IMR-90 (cell line): ENCODE data around the gene WDR27. TPM values are rescaled to one million over a fixed set of nuclear protein-coding genes. Genes with fewer than 3 reads are reported as not detected.

Experiments
- ATAC-seq: fragments of 200-7000 bp; cut with Tn5 transposase; 2 replicates; pipeline ENCODE4 v1.9.1; 2020; ENCODE audit warnings: low read depth, mild to moderate bottlenecking, moderate library complexity
- BruUV-seq: library from RNA; stranded (reverse); fragments of 400-500 nt; replicated peaks from 2 replicates; lab custom pipeline; 2021; lab: Mats Ljungman, UMichigan
- CTCF ChIA-PET: fragments of 300-600 bp; formaldehyde crosslinking; extraction: SDS; loops from one replicate; lab custom pipeline; 2021; ENCODE audit warnings: antibody characterized with exemption; lab: Yijun Ruan, JAX
- POLR2A ChIA-PET: fragments of 300-600 bp; sonication (Branson Sonifier 250); formaldehyde crosslinking; loops from one replicate; lab custom pipeline; 2022; ENCODE audit warnings: antibody characterized with exemption; ENCODE audit not compliant: unreplicated experiment; lab: Charles Lee
- DNase-seq: peaks from one replicate; pipeline ENCODE4 v3.0.0; 2013
- H2AFZ ChIP-seq: replicated peaks from 2 replicates; pipeline ENCODE3; 2013; ENCODE audit warnings: low read length, mild to moderate bottlenecking; ENCODE audit not compliant: poor library complexity
- H2AK5ac ChIP-seq: 2 replicates; pipeline ENCODE4 v1.6.1; 2013; ENCODE audit warnings: low read depth, low read length, inconsistent platforms
- H2AK9ac ChIP-seq: replicated peaks from 2 replicates; pipeline ENCODE3; 2013; ENCODE audit warnings: mild to moderate bottlenecking, low read depth, low read length, moderate library complexity; ENCODE audit not compliant: poor library complexity
- H2BK120ac ChIP-seq: 2 replicates; pipeline ENCODE4 v1.6.1; 2013; ENCODE audit warnings: low read depth, low read length, inconsistent platforms
- H2BK15ac ChIP-seq: 3 replicates; pipeline ENCODE4 v1.6.1; 2013; ENCODE audit warnings: low read depth, low read length, inconsistent platforms
- H2BK20ac ChIP-seq: 2 replicates; pipeline ENCODE4 v1.6.1; 2013; ENCODE audit warnings: low read depth, mild to moderate bottlenecking, inconsistent platforms, low read length, moderate library complexity
- H2BK5ac ChIP-seq: 2 replicates; pipeline ENCODE4 v1.6.1; 2013; ENCODE audit warnings: mild to moderate bottlenecking, low read depth, low read length, inconsistent platforms; ENCODE audit not compliant: poor library complexity, severe bottlenecking
- H3K14ac ChIP-seq: replicated peaks from 2 replicates; pipeline ENCODE4 v1.6.1; 2013; ENCODE audit warnings: low read depth, low read length, inconsistent platforms
- H3K18ac ChIP-seq: 2 replicates; pipeline ENCODE4 v1.6.1; 2013; ENCODE audit warnings: low read depth, low read length, control low read depth
- H3K23ac ChIP-seq: 2 replicates; pipeline ENCODE4 v1.6.1; 2013; ENCODE audit warnings: low read depth, low read length, inconsistent platforms
- H3K27ac ChIP-seq: 2 replicates; pipeline ENCODE4 v1.5.1; 2013; ENCODE audit warnings: mild to moderate bottlenecking, control low read depth, low read length; ENCODE audit not compliant: insufficient read depth
- H3K27me3 ChIP-seq: 2 replicates; pipeline ENCODE4 v1.6.1; 2013; ENCODE audit warnings: low read length; ENCODE audit not compliant: control insufficient read depth, insufficient read depth
- H3K36me3 ChIP-seq: 2 replicates; pipeline ENCODE4 v1.6.1; 2013; ENCODE audit warnings: low read length, mixed read lengths; ENCODE audit not compliant: control insufficient read depth, insufficient read depth
- H3K4ac ChIP-seq: 2 replicates; pipeline ENCODE4 v1.6.1; 2013; ENCODE audit warnings: low read depth, low read length, inconsistent platforms
- H3K4me1 ChIP-seq: 2 replicates; pipeline ENCODE4 v1.6.1; 2013; ENCODE audit warnings: low read length, mixed read lengths; ENCODE audit not compliant: control insufficient read depth, insufficient read depth
- H3K4me2 ChIP-seq: 2 replicates; pipeline ENCODE4 v1.6.1; 2013; ENCODE audit warnings: low read depth, mild to moderate bottlenecking, control low read depth, low read length, moderate library complexity
- H3K4me3 ChIP-seq: 2 replicates; pipeline ENCODE4 v1.5.1; 2013; ENCODE audit warnings: low read depth, mild to moderate bottlenecking, control low read depth, low read length, moderate library complexity; ENCODE audit not compliant: insufficient read depth
- H3K56ac ChIP-seq: 2 replicates; pipeline ENCODE4 v1.6.1; 2013; ENCODE audit warnings: low read length, inconsistent platforms; ENCODE audit not compliant: insufficient read depth; ENCODE audit errors: extremely low read depth
- H3K79me1 ChIP-seq, 2 experiments: 2 replicates each; pipeline ENCODE4 v1.6.1; 2013; ENCODE audit warnings: low read length in 2 of 2, inconsistent platforms in 1 of 2, low read depth in 1 of 2
- H3K9ac ChIP-seq: 2 replicates; pipeline ENCODE4 v1.6.1; 2013; ENCODE audit warnings: low read depth, low read length, control low read depth
- H3K9me1 ChIP-seq: 2 replicates; pipeline ENCODE4 v1.6.1; 2013; ENCODE audit warnings: low read length, inconsistent platforms; ENCODE audit not compliant: insufficient read depth
- H3K9me3 ChIP-seq: 2 replicates; pipeline ENCODE4 v1.6.1; 2013; ENCODE audit warnings: low read length; ENCODE audit not compliant: control insufficient read depth, insufficient read depth
- H4K20me1 ChIP-seq: 2 replicates; pipeline ENCODE4 v1.6.1; 2013; ENCODE audit warnings: low read length, inconsistent platforms; ENCODE audit not compliant: insufficient read depth
- H4K5ac ChIP-seq: 2 replicates; pipeline ENCODE4 v1.6.1; 2013; ENCODE audit warnings: mild to moderate bottlenecking, low read depth, low read length, control low read depth
- H4K8ac ChIP-seq, 2 experiments: 2 replicates each; pipeline ENCODE4 v1.6.1; 2013; ENCODE audit warnings: low read depth in 2 of 2, low read length in 2 of 2, control low read depth in 1 of 2, inconsistent platforms in 1 of 2
- H4K91ac ChIP-seq: 2 replicates; pipeline ENCODE4 v1.6.1; 2013; ENCODE audit warnings: low read depth, low read length, inconsistent platforms; ENCODE audit not compliant: insufficient read depth
- BHLHE40 ChIP-seq: fragments of 150-350 bp; IDR thresholded peaks from 2 replicates; pipeline ENCODE4 v1.6.1; 2016; ENCODE audit warnings: mild to moderate bottlenecking, low read depth, low read length
- CEBPB ChIP-seq: IDR thresholded peaks from 2 replicates; pipeline ENCODE4 v1.6.1; 2012; ENCODE audit warnings: low read depth, low read length, improper control_type of control experiment
- CHD1 ChIP-seq: IDR thresholded peaks from 2 replicates; pipeline ENCODE4 v1.6.1; 2012; ENCODE audit warnings: low read depth, low read length, improper control_type of control experiment
- CTCF ChIP-seq: conservative IDR thresholded peaks from 2 replicates; pipeline ENCODE4 v1.5.1; 2012; ENCODE audit warnings: mild to moderate bottlenecking, low read depth, low read length, improper control_type of control experiment
- FOS ChIP-seq: fragments of 150-350 bp; IDR thresholded peaks from 2 replicates; pipeline ENCODE4 v1.6.1; 2016; ENCODE audit warnings: low read depth, low read length
- MAFK ChIP-seq: IDR thresholded peaks from 2 replicates; pipeline ENCODE4 v1.6.1; 2012; ENCODE audit warnings: low read depth, low read length, improper control_type of control experiment
- MAZ ChIP-seq: IDR thresholded peaks from 2 replicates; pipeline ENCODE4 v1.6.1; 2012; ENCODE audit warnings: low read depth, mild to moderate bottlenecking, low read length, improper control_type of control experiment, moderate library complexity, borderline replicate concordance
- MXI1 ChIP-seq: IDR thresholded peaks from 2 replicates; pipeline ENCODE4 v1.6.1; 2012; ENCODE audit warnings: low read depth, mild to moderate bottlenecking, low read length, moderate library complexity, borderline replicate concordance
- NFE2L2 ChIP-seq: fragments of 150-350 bp; IDR thresholded peaks from 2 replicates; pipeline ENCODE4 v1.6.1; 2016; ENCODE audit warnings: low read depth, mild to moderate bottlenecking, low read length
- POLR2A ChIP-seq: IDR thresholded peaks from 2 replicates; pipeline ENCODE4 v1.6.1; 2012; ENCODE audit warnings: mild to moderate bottlenecking, low read depth, low read length
- RAD21 ChIP-seq: IDR thresholded peaks from 2 replicates; pipeline ENCODE4 v1.6.1; 2012; ENCODE audit warnings: low read length, improper control_type of control experiment
- RCOR1 ChIP-seq: IDR thresholded peaks from 2 replicates; pipeline ENCODE4 v1.6.1; 2012; ENCODE audit warnings: mild to moderate bottlenecking, low read length, improper control_type of control experiment; ENCODE audit not compliant: insufficient replicate concordance
- RFX5 ChIP-seq: IDR thresholded peaks from 2 replicates; pipeline ENCODE4 v1.8.0; 2012; ENCODE audit warnings: low read depth, mild to moderate bottlenecking, low read length, moderate library complexity
- SMC3 ChIP-seq: fragments of 150-350 bp; IDR thresholded peaks from 2 replicates; pipeline ENCODE4 v1.6.1; 2016; ENCODE audit warnings: low read depth, mild to moderate bottlenecking, antibody characterized with exemption, low read length, moderate library complexity
- USF2 ChIP-seq: fragments of 150-350 bp; IDR thresholded peaks from 2 replicates; pipeline ENCODE4 v1.6.1; 2017; ENCODE audit warnings: mild to moderate bottlenecking, antibody characterized with exemption, low read length, low read depth
- WGBS, 2 experiments: methylation state at CpG; one replicate each; pipeline versions ENCODE4 v1.1.5 to v1.1.7; 2013; ENCODE audit warnings: missing lambda C conversion rate in 2 of 2; ENCODE audit not compliant: insufficient read length in 1 of 2; ENCODE audit errors: extremely low coverage in 2 of 2; 5-methylcytosine and 5-hydroxymethylcytosine counted together
- dilution Hi-C: fragments of 300-500 bp; cut with HindIII; formaldehyde crosslinking; loops from one replicate; pipeline ENCODE4 v1.14.3; 2018; ENCODE audit warnings: low sequenced_read_pairs; ENCODE audit not compliant: unreplicated experiment
- in situ Hi-C: fragments of 300-500 bp; cut with MboI; formaldehyde crosslinking; loops from 3 replicates; pipeline ENCODE4 v1.14.3; 2019; ENCODE audit warnings: low sequenced_read_pairs, inconsistent platforms, mixed read lengths
- intact Hi-C: fragments of 100-400 bp; cut with micrococcal nuclease; formaldehyde crosslinking; loops from 2 replicates; pipeline ENCODE4 v1.10.0; 2022
- polyA plus RNA-seq, 3 experiments: library from polyadenylated mRNA; depleted of rRNA; stranded (reverse); fragments of >200 nt; gene quantifications; 2 replicates each; pipeline ENCODE4 v1.2.3, GENCODE V29; 2012; ENCODE audit warnings: low replicate concordance in 1 of 3
- total RNA-seq: library from RNA; depleted of rRNA; stranded (reverse); fragments of >200 nt; gene quantifications from 2 replicates; pipeline ENCODE4 v1.2.3, GENCODE V29; 2012
- TF ChIP-seq, protein P1 (sequence below): fragments of 150-350 bp; IDR thresholded peaks from 2 replicates; pipeline ENCODE4 v1.6.1; 2016; ENCODE audit warnings: low read depth, mild to moderate bottlenecking, low read length, moderate library complexity, borderline replicate concordance

Gene WDR27
- total and polyA plus RNA-seq, 2 of the 4 experiments (the other 2 are of a cell fraction): 7.0 to 18.5 TPM

DNA sequence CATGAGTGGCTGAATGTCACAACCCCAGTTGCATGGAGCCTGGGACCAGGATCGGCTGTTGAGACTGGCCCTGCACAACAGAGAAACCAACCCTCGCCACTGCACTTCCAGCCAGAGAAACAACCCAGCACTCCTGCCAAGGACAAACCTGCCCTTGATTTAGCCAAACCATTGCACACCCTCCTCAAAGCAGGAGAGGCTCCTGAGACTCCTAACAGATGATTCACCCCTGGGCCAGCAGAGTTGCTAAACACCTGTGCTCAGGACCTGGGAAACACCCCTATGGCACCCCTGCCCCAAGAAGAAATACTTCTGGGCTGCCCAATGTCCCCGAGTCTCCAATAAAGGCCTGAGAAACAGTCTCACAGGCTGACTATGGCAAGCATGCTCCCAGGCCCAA, 17.8 kb downstream of the WDR27 start:
- Histone ChIP-seq H3K23ac (no peak overlapping the region), H3K36me3 (peaks cover 19% of the 10 kb centered on the region), H2BK20ac (no peak overlapping the region), H2AFZ (no peak overlapping the region), H3K4me3 (no peak overlapping the region), H3K14ac (no peak overlapping the region), H3K4ac (no peak overlapping the region), H3K18ac (no peak overlapping the region), H2BK15ac (no peak overlapping the region), H3K4me2 (no peak overlapping the region), H3K9me3 (peaks cover 5% of the 10 kb centered on the region), H3K79me1 (peaks cover 17 to 20% of the 10 kb centered on the region in 2 experiments), H3K56ac (no peak overlapping the region), H4K20me1 (peaks cover 3% of the 10 kb centered on the region; the same call in 1 of the 2 replicates), H4K91ac (no peak overlapping the region), H3K4me1 (no peaks in the 10 kb centered on the region), H3K9ac (no peak overlapping the region), H2BK5ac (no peak overlapping the region), H4K5ac (no peak overlapping the region), H2AK9ac (no peak overlapping the region), H2BK120ac (no peak overlapping the region), H4K8ac (no peak overlapping the region), H3K27ac (no peak overlapping the region), H3K9me1 (peaks cover 3% of the 10 kb centered on the region), H2AK5ac (no peak overlapping the region), H3K27me3 (no peaks in the 10 kb centered on the region)
- CTCF ChIA-PET: interaction anchor here (0.6 kb wide), 1 partner anchor 1551 kb away, joined by 3 read pairs; no protein-coding TSS in a partner anchor
- in situ Hi-C loops (no loop called here), intact Hi-C loops (no loop called here), dilution Hi-C loops (no loop called here)
- ATAC-seq: no peak
- BruUV-seq: no TSS peak
- 100% methylated on average over 1 of the region's 3 CpGs; no CpG with 5 or more reads in 1 of the 2 experiments for WGBS, 2 experiments
- no peak for DNase-seq
- POLR2A ChIA-PET: no interaction called here
- TF ChIP-seq BHLHE40: no peak
- TF ChIP-seq CEBPB: no peak
- no peak for TF ChIP-seq POLR2A
- no peak for TF ChIP-seq RCOR1
- TF ChIP-seq CTCF: no peak
- no peak for TF ChIP-seq NFE2L2
- TF ChIP-seq MXI1: no peak
- TF ChIP-seq RAD21: no peak
- no peak for TF ChIP-seq MAZ
- TF ChIP-seq CHD1: no peak
- TF ChIP-seq MAFK: no peak
- TF ChIP-seq SMC3: no peak
- no peak for TF ChIP-seq USF2
- TF ChIP-seq, protein P1, sequence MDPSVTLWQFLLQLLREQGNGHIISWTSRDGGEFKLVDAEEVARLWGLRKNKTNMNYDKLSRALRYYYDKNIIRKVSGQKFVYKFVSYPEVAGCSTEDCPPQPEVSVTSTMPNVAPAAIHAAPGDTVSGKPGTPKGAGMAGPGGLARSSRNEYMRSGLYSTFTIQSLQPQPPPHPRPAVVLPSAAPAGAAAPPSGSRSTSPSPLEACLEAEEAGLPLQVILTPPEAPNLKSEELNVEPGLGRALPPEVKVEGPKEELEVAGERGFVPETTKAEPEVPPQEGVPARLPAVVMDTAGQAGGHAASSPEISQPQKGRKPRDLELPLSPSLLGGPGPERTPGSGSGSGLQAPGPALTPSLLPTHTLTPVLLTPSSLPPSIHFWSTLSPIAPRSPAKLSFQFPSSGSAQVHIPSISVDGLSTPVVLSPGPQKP: no peak
- TF ChIP-seq RFX5: no peak
- no peak for TF ChIP-seq FOS
